GM10248 (cell line): ENCODE results near the gene RGP1.

ENCODE experiments used
- CTCF ChIA-PET: fragments of 300-600 bp; sonication (Branson Sonifier 250); formaldehyde crosslinking; extraction: SDS; loops from one replicate; lab custom pipeline; 2021; ENCODE audit warnings: antibody characterized with exemption; lab: Yijun Ruan, JAX
- POLR2A ChIA-PET: fragments of 350-650 bp; sonication (Branson Sonifier 250); formaldehyde crosslinking; extraction: SDS; loops from one replicate; lab custom pipeline; 2020; ENCODE audit warnings: antibody characterized with exemption; lab: Yijun Ruan, JAX
- DNase-seq: peaks from one replicate; pipeline ENCODE4 v3.0.0; 2012; ENCODE audit errors: extremely low spot score
- TF ChIP-seq, protein P1 (sequence below): IDR thresholded peaks from 2 replicates; pipeline ENCODE4 v1.5.1; 2012; ENCODE audit warnings: mild to moderate bottlenecking, low read depth; ENCODE audit errors: extremely low read depth, missing control alignments, control extremely low read depth

Gene RGP1

GRCh38 chr9:35763803-35764202, 14.7 kb downstream of the RGP1 start:
- ChIA-PET CTCF (interaction anchor here (1.3 kb wide), 1 partner anchor 8 kb away, joined by 5 read pairs; no protein-coding TSS in a partner anchor), POLR2A (interaction anchor here (0.8 kb wide), 1 partner anchor 19 kb away, joined by 3 read pairs; no protein-coding TSS in a partner anchor)
- DNase-seq: no peak
- TF ChIP-seq, protein P1, sequence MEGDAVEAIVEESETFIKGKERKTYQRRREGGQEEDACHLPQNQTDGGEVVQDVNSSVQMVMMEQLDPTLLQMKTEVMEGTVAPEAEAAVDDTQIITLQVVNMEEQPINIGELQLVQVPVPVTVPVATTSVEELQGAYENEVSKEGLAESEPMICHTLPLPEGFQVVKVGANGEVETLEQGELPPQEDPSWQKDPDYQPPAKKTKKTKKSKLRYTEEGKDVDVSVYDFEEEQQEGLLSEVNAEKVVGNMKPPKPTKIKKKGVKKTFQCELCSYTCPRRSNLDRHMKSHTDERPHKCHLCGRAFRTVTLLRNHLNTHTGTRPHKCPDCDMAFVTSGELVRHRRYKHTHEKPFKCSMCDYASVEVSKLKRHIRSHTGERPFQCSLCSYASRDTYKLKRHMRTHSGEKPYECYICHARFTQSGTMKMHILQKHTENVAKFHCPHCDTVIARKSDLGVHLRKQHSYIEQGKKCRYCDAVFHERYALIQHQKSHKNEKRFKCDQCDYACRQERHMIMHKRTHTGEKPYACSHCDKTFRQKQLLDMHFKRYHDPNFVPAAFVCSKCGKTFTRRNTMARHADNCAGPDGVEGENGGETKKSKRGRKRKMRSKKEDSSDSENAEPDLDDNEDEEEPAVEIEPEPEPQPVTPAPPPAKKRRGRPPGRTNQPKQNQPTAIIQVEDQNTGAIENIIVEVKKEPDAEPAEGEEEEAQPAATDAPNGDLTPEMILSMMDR: no peak

DNA sequence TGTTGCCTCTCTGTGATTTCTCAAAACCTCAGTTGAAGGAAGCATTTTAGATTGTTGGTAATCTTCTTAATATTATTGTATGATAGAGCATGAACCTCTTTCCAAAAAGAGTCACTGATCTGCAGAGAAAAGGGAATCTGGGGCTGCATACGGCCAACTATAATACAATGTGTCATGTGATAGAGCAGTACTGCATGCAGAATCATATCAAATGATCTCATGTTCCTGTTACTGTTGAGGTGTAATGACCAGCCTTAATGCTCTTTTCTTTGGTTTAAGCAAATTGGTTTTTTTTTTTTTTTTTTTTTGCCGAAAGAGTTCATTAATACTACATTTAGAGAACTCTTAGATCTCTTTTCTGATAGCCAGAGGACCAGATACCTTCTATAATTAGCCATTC, 17.9 kb downstream of the RGP1 start:
- no peak for DNase-seq
- ChIA-PET CTCF (interaction anchor here (2.3 to 6.7 kb wide), 2 partner anchors 12 to 23 kb away, joined by 7 to 42 read pairs; partner anchors contain the start of gene MSMP), POLR2A (no interaction called here)
- TF ChIP-seq, protein P1: no peak

- DNase-seq: no peak
- ChIA-PET POLR2A (no interaction called here), CTCF (interaction anchor here (2.3 to 6.7 kb wide), 2 partner anchors 12 to 23 kb away, joined by 7 to 42 read pairs; partner anchors contain the start of gene MSMP)
- TF ChIP-seq, protein P1: no peak
Measured at GRCh38 chr9:35767458-35767857, 18.4 kb downstream of the RGP1 start.

- CTCF ChIA-PET: interaction anchor here (0.9 to 7.8 kb wide), 4 partner anchors 9 to 20 kb away, joined by 3 to 45 read pairs (median 22); partner anchors contain the start of genes MSMP and NPR2
- POLR2A ChIA-PET: no interaction called here
- TF ChIP-seq, protein P1: no peak
- DNase-seq: no peak
Measured at GRCh38 chr9:35769763-35770162, 20.7 kb downstream of the RGP1 start.

GRCh38 chr9:35771075-35771433, 22.0 kb downstream of the RGP1 start:
- CTCF ChIA-PET: interaction anchor here (0.9 to 7.8 kb wide), 11 partner anchors 8 to 68 kb away, joined by 3 to 45 read pairs (median 5); partner anchors contain the start of genes CREB3, MSMP, NPR2 and TLN1
- no peak for DNase-seq
- TF ChIP-seq, protein P1: no peak
- POLR2A ChIA-PET: no interaction called here

- no peak for DNase-seq
- ChIA-PET POLR2A (interaction anchor here (0.5 kb wide), 1 partner anchor 38 kb away, joined by 3 read pairs; no protein-coding TSS in a partner anchor), CTCF (interaction anchor here (0.9 to 7.8 kb wide), 12 partner anchors 9 to 111 kb away, joined by 3 to 45 read pairs (median 4); partner anchors contain the start of genes CREB3, MSMP, NPR2 and TLN1)
- TF ChIP-seq, protein P1: no peak
Measured at GRCh38 chr9:35771534-35771933, 22.4 kb downstream of the RGP1 start.
